NT2/D1 (cell line): ENCODE results near the gene BTBD7.

Experiments used
- DNase-seq: peaks from one replicate; pipeline ENCODE4 v3.0.0-alpha.2; 2011; ENCODE audit warnings: low read depth, low spot score
- H3K27me3 ChIP-seq: 2 replicates; pipeline ENCODE4 v1.6.0; 2011; ENCODE audit warnings: mild to moderate bottlenecking; ENCODE audit not compliant: insufficient read length, insufficient read depth
- H3K36me3 ChIP-seq: 2 replicates; pipeline ENCODE4 v1.6.1; 2011; ENCODE audit warnings: mild to moderate bottlenecking, low read length, mixed read lengths; ENCODE audit not compliant: insufficient read depth, insufficient read length
- H3K4me1 ChIP-seq: 2 replicates; pipeline ENCODE4 v1.5.1; 2011; ENCODE audit not compliant: insufficient read depth, insufficient read length
- H3K4me3 ChIP-seq: 2 replicates; pipeline ENCODE4 v1.5.1; 2011; ENCODE audit warnings: low read depth; ENCODE audit not compliant: insufficient read length
- H3K9ac ChIP-seq: 2 replicates; pipeline ENCODE4 v1.6.0; 2011; ENCODE audit warnings: low read depth; ENCODE audit not compliant: insufficient read length
- H3K9me3 ChIP-seq: 2 replicates; pipeline ENCODE4 v1.5.1; 2011; ENCODE audit warnings: mild to moderate bottlenecking, low read length; ENCODE audit not compliant: insufficient read depth
- SUZ12 ChIP-seq: IDR thresholded peaks from 2 replicates; pipeline ENCODE4 v1.6.1; 2011; ENCODE audit not compliant: insufficient read length, insufficient read depth; ENCODE audit errors: extremely low read depth
- YY1 ChIP-seq: IDR thresholded peaks from 2 replicates; pipeline ENCODE4 v1.6.1; 2011; ENCODE audit not compliant: insufficient read length, insufficient read depth
- ZNF274 ChIP-seq: IDR thresholded peaks from 2 replicates; pipeline ENCODE4 v1.6.1; 2011; ENCODE audit warnings: mild to moderate bottlenecking, low read depth, low read length

Gene BTBD7

DNA sequence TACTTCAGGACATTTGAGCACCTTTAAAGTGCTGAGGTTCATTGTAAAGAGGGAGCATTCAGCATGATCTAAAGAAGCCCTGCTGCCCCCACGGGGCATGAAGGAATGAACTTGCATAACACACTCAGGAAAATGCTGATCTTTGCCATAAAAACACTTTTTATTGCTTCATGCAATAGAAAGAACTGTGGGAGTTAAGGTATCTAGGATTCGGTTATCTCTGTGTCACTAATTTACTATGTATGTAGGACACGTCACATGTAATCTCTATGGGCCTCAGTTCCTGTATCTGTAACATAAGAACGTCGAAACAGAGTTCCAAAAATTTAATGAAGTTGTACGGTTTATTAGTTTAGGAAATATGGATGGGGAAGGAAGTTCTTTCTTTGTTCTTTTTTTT lies 33.0 kb downstream of the BTBD7 start:
- TF ChIP-seq ZNF274 (no peak), SUZ12 (no peak), YY1 (no peak)

DNA sequence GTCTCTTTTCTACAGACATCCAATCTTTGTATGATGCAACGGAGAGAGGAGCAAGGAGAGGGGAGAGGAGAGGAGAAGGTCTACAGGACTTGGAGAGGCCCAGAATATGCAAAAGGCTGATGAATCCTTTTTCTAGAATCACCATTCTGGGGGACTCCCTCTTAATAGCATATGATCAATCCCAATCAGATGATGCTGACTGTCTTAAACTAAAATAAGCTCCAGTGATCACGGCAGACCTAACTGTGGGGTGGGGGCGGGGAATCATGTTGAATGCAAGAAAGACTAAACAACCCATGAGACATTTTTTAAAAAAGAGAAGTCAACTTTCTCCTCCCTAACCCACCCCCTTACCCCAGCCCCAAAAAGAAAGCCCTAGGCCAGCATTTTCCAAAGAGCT lies 33.4 kb downstream of the BTBD7 start:
- Histone ChIP-seq H3K4me3 (no peak overlapping the region), H3K9ac (no peak overlapping the region), H3K4me1 (no peaks in the 10 kb centered on the region), H3K27me3 (no peaks in the 10 kb centered on the region), H3K9me3 (no peaks in the 10 kb centered on the region), H3K36me3 (peaks cover 3% of the 10 kb centered on the region)
- no peak for DNase-seq
- TF ChIP-seq ZNF274 (no peak), YY1 (no peak), SUZ12 (no peak)

More for the DNA sequence above, 33.0 kb downstream of the BTBD7 start:
- no peak overlapping the region for H3K4me3 ChIP-seq
- no peaks in the 10 kb centered on the region for H3K27me3 ChIP-seq
- no peaks in the 10 kb centered on the region for H3K36me3 ChIP-seq
- DNase-seq: no peak
- no peak overlapping the region for H3K9ac ChIP-seq
- no peaks in the 10 kb centered on the region for H3K4me1 ChIP-seq
- H3K9me3 ChIP-seq: no peaks in the 10 kb centered on the region

DNA sequence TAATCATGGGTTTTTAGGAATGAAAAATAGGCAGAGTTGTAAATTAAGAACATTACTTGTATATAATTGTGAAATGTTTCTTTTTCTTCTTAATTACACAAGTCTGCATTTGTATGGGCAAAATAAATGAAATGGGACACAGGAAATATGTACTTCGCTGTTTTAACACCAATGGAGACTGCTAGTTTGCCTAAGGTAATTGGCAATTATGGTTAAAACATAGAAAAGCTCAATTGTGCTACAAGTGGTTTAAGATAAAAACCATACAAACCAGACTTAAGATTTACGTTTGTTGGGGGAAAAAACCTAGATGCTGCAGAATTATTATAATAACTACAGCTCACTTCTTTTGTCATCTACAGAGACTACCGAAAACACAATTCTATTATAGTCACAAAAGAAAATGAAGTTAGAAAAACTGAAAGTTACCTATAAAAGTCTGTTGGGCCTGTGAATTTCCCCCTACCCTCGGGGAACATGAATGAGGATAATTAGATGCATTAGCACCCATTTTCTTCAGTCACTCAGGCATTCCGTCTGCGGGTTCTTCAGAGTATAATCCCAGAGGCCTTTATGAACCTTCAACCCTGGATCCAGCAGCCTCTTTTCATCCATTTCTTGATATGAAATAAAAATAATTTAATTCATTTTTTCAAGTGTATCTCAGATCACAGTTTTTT lies 37.2 kb downstream of the BTBD7 start:
- H3K9ac ChIP-seq: no peak overlapping the region
- no peak for DNase-seq
- H3K4me3 ChIP-seq: no peak overlapping the region
- H3K9me3 ChIP-seq: no peaks in the 10 kb centered on the region
- no peaks in the 10 kb centered on the region for H3K27me3 ChIP-seq
- peaks cover 13% of the 10 kb centered on the region for H3K36me3 ChIP-seq
- H3K4me1 ChIP-seq: no peaks in the 10 kb centered on the region
- TF ChIP-seq SUZ12: no peak
- no peak for TF ChIP-seq ZNF274
- no peak for TF ChIP-seq YY1

DNA sequence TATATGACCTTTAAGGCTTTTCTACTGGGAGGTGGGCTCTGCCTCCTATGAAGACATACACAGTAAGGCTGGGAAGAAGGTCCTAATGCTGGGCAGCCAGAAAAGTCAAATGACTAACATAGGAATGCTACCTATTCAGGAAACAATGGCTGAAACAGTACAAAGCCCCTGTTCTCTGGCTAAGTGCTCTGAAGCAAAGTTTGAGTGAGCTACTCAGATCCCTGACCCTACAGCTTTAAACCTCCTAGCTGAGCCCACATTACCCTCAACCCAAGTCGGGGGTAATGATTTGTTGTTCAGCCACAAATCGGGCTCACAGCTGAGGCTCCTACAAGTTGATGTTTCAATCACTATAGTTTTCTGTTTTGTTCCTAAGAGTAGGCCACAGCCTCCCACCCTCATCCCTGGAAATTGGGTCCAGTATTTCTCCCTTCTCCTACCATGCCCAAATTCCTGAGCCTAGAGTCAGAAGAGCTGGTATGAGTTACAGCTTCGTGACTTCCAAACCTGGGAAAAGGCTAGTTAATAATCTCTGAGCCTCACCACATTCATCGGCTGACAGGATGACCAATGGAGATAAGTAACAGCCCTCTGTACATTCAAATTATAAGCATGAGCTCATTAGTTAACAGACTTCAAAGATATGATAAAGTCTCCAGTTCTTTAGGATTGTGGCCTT lies 46.5 kb downstream of the BTBD7 start:
- Histone ChIP-seq H3K36me3 (peaks cover 29% of the 10 kb centered on the region), H3K9me3 (no peaks in the 10 kb centered on the region), H3K9ac (no peak overlapping the region), H3K27me3 (no peaks in the 10 kb centered on the region), H3K4me1 (no peaks in the 10 kb centered on the region), H3K4me3 (no peak overlapping the region)
- no peak for DNase-seq
- no peak for TF ChIP-seq SUZ12
- TF ChIP-seq YY1: no peak
- TF ChIP-seq ZNF274: no peak

DNA sequence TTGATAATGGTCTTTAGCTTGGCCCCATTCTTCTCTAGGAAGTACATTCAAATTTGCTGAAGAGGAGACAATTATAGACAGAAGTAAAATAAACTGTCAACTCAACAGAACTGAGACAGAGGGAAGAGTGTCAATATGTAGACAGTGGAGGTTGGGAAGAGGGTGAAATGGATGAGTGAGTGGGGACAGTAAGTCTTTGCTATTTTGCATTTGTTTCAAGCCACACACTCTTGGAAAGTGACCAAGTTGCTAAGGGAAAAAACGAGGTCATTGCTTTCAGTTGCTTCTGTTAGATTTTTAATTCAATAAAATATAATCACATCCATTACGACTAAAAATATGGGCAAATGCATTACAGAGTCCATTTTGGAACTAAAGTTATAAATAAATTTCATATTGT lies 47.8 kb downstream of the BTBD7 start:
- no peaks in the 10 kb centered on the region for H3K9me3 ChIP-seq
- peaks cover 29% of the 10 kb centered on the region for H3K36me3 ChIP-seq
- H3K9ac ChIP-seq: no peak overlapping the region
- no peak overlapping the region for H3K4me3 ChIP-seq
- no peaks in the 10 kb centered on the region for H3K4me1 ChIP-seq
- no peak for DNase-seq
- no peaks in the 10 kb centered on the region for H3K27me3 ChIP-seq
- TF ChIP-seq YY1 (no peak), SUZ12 (no peak), ZNF274 (no peak)

DNA sequence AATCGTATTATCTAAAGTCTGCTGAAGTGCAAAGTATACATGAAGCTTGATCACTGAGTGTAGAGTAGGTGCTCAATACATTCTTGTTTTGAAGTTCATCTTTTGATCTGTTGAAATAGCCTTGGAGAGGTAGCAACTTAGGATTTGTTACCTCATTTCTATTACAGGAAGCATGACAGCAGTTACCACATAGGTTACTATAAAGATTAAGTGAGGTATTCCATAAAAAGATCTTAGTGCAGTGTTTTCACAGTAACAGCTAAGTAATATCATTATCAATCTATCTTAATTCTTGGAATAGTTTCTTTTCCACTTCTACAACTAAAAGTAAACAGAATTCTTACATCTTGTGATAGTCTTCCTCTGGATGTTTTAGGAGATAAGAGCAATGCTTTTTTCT lies 50.9 kb downstream of the BTBD7 start:
- no peak overlapping the region for H3K9ac ChIP-seq
- DNase-seq: no peak
- H3K27me3 ChIP-seq: no peaks in the 10 kb centered on the region
- TF ChIP-seq YY1 (no peak), ZNF274 (no peak), SUZ12 (no peak)
- no peak overlapping the region for H3K4me3 ChIP-seq
- H3K4me1 ChIP-seq: no peaks in the 10 kb centered on the region
- H3K9me3 ChIP-seq: no peaks in the 10 kb centered on the region
- H3K36me3 ChIP-seq: peaks cover 14% of the 10 kb centered on the region

DNA sequence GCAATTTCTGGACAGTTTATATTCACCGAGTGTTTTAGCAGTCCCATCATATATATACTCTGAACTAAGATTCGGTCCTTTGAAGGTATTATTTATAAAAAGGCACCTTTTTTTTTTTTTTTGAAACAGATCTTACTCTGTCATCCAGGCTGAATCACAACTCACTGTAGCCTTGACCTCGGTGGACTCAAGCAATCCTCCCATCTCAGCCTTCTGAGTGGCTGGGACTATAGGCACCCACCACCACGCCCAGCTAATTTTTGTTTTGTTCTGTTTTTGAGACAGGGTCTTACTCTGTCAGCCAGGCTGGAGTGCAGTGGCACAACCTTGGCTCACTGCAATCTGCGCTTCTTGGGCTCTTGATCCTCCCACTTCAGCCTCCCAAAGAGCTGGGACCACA lies 52.1 kb downstream of the BTBD7 start:
- no peak for DNase-seq
- peaks cover 11% of the 10 kb centered on the region for H3K36me3 ChIP-seq
- H3K9me3 ChIP-seq: no peaks in the 10 kb centered on the region
- TF ChIP-seq YY1 (no peak), SUZ12 (no peak), ZNF274 (no peak)
- H3K4me1 ChIP-seq: no peaks in the 10 kb centered on the region
- no peak overlapping the region for H3K4me3 ChIP-seq
- no peaks in the 10 kb centered on the region for H3K27me3 ChIP-seq
- H3K9ac ChIP-seq: no peak overlapping the region
